ENCODE results near the gene STK25. TPM values are rescaled to one million over a fixed set of nuclear protein-coding genes. Genes with fewer than 3 reads are reported as not detected.

The STK25 gene
- total and polyA plus RNA-seq, 3 donors from 2014 or later: 200 to 250 (median 224) TPM

DNA sequence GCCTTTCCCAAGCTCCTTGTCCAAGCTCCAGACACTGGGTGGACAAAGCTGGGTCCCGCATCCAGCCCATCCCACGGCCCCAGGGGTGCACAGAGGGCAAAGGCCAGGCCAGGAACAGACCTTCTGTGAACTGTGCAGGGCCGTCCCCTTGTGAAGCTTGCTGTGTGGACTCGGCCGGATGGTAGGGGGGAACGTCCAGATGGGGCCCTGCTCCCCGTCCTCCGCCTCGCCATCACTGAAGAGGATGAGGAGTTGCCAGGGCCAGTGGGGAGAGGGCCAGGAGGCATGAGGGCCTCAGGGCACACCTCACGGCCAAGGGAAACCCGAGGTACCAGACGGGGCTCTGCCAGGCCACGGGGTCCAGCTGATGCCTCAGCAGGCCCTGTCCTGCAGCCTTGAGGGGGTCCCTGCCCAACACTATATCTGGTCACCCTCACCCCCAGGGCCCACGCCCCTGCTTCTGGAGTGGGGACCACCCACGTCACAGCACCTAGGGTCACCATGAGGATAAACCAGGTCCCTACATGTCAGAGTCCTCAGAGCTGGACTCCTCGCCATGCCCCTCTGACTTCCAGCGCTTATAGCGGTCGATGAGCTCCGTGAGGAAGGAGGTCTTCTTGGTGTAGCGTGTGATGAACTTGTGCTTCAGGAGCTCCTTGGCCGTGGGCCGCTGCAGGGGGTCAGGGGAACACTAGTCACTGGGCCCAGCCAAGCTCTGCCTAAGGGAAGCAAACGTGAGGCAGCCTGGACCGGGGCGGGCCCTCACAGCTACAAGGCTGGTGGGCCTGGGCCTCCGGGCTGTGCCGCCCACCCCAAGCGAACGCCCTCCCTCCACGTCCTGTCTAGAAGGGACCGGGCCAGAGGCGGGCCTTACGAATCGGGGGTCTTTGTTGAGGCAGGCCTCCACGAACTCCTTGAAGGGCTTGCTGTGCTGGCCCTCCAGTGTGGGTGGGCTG is 10.0 kb downstream of the STK25 start:
- Histone ChIP-seq H3K9me3 (no peaks in the 10 kb centered on the region), H3K4me3 (no peak overlapping the region), H3K36me3 (ENCODE audit: low read depth, missing control alignments) (no peaks in the 10 kb centered on the region), H3K27ac (no peak overlapping the region), H3K4me1 (no peaks in the 10 kb centered on the region), H3K27me3 (no peaks in the 10 kb centered on the region)
- WGBS, 2 donors: 94 to 95% methylated on average over 23 to 36 of the region's 36 CpGs
- TF ChIP-seq, protein P1, sequence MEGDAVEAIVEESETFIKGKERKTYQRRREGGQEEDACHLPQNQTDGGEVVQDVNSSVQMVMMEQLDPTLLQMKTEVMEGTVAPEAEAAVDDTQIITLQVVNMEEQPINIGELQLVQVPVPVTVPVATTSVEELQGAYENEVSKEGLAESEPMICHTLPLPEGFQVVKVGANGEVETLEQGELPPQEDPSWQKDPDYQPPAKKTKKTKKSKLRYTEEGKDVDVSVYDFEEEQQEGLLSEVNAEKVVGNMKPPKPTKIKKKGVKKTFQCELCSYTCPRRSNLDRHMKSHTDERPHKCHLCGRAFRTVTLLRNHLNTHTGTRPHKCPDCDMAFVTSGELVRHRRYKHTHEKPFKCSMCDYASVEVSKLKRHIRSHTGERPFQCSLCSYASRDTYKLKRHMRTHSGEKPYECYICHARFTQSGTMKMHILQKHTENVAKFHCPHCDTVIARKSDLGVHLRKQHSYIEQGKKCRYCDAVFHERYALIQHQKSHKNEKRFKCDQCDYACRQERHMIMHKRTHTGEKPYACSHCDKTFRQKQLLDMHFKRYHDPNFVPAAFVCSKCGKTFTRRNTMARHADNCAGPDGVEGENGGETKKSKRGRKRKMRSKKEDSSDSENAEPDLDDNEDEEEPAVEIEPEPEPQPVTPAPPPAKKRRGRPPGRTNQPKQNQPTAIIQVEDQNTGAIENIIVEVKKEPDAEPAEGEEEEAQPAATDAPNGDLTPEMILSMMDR (IDR thresholded peaks at IDR 0.05): no peak
- TF ChIP-seq POLR2A (IDR thresholded peaks at IDR 0.05): no peak
- no peak for DNase-seq
- intact Hi-C loops (cut with DNase I; ENCODE audit: low total_unique reads): no loop called here

DNA sequence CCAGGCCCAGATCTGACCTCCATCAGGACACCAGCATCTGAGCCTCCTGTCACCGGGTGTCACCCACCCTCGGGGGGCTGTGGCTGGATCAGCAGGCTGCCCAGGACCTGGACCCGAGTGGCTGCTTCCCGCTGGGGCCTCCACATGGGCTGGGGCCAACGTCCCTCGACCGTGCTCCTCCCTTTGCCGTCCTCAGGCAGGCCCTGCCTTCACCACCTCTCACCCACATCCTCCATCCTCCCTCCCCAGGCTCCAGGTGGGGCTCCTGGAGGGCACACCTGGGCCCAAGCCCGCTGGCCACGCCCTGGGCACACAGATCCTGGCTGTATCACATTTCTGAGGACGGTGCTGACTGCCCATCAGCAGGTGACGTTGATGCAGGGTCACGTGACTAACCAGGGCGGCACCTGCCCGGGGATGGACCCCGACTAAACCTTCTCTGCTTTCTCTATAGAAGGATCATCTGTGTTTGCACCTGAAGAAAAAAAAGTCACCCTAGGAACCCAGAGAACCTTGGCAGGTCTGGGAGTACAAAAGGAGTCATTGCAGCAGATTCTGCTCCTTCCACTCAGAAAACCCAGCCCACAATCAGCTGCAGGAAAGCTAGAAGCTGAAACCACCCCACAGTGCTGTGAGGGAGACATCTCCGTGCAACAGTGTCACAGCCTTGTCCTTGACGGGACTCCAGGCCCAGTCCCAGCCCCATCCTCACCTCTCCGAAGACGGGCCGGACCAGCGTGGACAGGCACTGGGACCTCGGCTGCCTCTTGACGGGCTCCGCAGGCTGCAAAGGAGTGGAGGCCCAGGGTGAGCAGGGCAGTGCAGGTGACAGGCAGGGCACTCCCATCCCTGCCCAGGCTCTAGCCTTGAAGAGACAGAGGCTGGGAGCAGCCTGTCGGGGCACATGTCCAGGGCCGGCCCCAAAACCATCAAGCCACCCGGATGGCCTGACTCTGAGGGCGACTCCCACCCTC is 11.2 kb downstream of the STK25 start:
- WGBS, 2 donors: 86 to 92% methylated on average over 20 to 29 of the region's 29 CpGs
- Histone ChIP-seq H3K4me1 (no peaks in the 10 kb centered on the region), H3K36me3 (ENCODE audit: low read depth, missing control alignments) (no peaks in the 10 kb centered on the region), H3K27ac (no peak overlapping the region), H3K27me3 (no peaks in the 10 kb centered on the region), H3K4me3 (no peak overlapping the region), H3K9me3 (no peaks in the 10 kb centered on the region)
- intact Hi-C loops (cut with DNase I; ENCODE audit: low total_unique reads): no loop called here
- DNase-seq: no peak
- no peak for TF ChIP-seq POLR2A (IDR thresholded peaks at IDR 0.05)
- TF ChIP-seq, protein P1 (IDR thresholded peaks at IDR 0.05): no peak

DNA sequence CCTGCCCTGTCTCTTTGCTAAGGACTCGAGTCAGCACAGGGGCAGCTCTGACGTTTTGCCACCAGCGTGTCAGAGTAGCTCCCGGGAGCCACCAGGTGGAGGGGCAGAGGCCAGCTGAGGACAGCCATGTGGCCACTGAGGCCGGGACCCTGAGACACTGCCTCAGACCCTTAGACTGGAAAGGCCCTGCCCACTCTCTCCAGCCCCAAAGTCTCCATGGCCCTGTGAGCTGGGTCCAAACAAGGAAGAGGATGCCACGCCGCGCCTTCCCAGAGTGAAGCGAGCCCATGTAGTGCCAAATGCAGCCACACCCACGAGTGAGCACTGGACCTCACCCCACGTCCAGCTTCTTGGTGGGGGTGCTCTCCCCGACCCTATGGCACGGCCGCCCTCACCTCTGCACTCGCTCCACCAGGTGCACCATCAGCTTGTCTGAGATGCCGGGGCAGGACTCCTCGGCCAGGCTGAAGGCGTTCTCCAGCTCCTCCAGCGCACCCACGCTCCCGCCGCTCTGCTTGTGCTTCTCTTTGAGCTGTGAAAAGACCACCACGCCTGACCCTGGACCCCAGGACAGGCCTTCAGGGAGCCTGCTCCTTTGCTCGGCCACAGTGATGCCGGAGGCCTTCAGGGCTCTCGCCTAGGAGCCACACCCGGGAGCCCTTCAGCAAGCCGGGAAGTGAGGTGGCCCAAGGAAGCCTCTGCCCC is 12.2 kb downstream of the STK25 start:
- H3K36me3 ChIP-seq (ENCODE audit: low read depth, missing control alignments): no peaks in the 10 kb centered on the region
- WGBS, 2 donors: 93 to 95% methylated on average over 12 to 28 of the region's 28 CpGs

More for the DNA sequence above, 12.2 kb downstream of the STK25 start:
- no peak for DNase-seq
- Histone ChIP-seq H3K27me3 (no peaks in the 10 kb centered on the region), H3K4me1 (no peaks in the 10 kb centered on the region), H3K27ac (no peak overlapping the region), H3K9me3 (no peaks in the 10 kb centered on the region), H3K4me3 (no peak overlapping the region)
- intact Hi-C loops (cut with DNase I; ENCODE audit: low total_unique reads): no loop called here
- no peak for TF ChIP-seq POLR2A (IDR thresholded peaks at IDR 0.05)
- TF ChIP-seq, protein P1 (IDR thresholded peaks at IDR 0.05): no peak

All from testis (tissue), 3 donors.